Activated gamma-delta T cell treated with anti-CD3 and anti-CD28 coated beads, Interleukin-2, amount 50 U/mL, for 16 hours (primary cell): ENCODE results near the gene GADD45G.

Experiments used
- DNase-seq: peaks from one replicate; pipeline ENCODE4 v3.0.0-alpha.2; 2020; ENCODE audit warnings: low read depth

The GADD45G gene

GRCh38 chr9:89630508-89630907, 25.7 kb downstream of the GADD45G start:
- DNase-seq, result no peak

DNA sequence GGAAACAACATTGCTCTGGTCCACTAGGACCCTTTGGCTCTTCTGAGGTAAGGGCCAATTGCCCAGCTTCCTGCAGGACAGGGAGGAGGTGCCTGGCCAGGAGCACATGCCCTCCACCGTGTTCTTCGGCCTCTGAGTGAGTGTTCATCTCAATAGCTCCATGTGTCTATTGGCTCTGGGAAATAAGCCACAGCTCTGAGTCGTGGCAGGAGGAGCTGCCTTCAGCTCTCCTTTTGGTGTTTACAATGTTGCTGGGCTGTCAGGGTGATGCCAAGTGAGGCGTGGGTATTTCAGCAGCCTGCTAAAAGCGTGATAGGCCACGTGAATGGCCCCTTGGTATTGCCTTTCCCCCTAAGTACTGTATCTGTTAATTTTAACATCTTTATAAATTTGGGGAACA, 26.6 kb downstream of the GADD45G start:
- no peak for DNase-seq

DNA sequence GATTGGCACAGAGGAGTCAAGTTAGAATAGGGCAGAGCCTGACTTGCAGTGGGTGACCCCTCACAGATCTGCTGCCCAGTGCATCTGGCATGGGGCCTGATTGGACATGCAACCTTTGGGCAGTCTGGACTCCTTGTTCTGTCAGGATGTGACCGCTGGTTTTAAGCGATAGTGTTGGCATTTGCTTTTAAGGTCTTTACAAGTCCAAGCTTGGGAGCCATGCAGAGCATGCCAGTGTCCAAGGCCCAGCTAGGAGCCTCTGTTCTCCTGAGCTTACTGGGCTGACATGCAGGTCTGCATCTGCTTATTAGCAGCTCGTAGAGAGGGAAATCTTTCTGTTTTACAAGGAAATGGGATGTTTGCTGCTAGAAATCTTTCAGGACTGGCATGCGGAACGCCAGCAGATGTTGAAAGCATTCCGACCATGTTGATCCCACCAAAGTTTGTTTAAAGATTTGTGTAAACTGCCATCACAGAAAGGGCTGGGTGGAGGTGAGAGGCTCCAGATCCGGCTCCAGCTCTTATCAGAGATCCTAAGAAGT, 27.5 kb downstream of the GADD45G start:
- DNase-seq, result no peak

DNA sequence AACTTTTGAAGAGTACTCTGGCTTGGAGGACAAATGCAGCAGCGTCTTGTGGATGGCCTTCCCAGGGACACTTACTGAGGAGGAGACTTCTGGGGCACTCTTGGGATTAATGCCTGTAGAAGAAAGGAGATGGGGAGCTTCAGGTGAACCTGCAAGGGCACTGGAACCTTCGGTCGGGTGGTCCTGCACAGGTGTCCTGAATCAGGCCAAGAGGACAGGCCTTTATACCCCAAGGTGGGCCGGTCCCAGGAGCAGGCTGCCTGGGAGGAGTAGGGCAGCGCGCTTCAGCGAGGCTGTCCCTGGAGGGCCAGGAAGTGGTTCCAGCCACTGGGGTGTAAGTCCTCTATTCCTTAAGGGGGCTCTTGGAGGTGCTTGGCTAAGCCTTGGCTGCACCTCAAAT, 27.9 kb downstream of the GADD45G start:
- no peak for DNase-seq

DNA sequence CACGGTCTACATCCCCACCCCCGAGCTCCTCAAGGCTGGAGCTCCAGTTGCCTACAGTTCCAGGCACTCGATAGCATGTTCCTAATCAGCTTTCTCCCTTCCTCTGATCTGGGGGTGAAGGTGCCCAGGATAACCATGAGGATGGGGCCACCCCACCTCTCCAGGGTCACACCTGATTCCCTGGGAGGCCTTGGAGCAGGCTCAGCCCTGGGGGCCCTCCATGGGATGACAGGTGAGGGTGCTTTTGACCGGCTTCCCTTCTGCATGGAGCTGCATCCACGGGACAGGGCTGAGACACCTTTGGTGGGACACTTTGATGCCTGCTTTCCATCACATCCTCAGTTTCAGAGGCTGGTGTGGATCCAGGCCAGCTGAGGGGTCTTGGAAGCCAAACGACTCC, 28.6 kb downstream of the GADD45G start:
- no peak for DNase-seq

- DNase-seq, result no peak
These were observed 29.1 kb downstream of the GADD45G start for GRCh38 chr9:89633920-89634319.

DNA sequence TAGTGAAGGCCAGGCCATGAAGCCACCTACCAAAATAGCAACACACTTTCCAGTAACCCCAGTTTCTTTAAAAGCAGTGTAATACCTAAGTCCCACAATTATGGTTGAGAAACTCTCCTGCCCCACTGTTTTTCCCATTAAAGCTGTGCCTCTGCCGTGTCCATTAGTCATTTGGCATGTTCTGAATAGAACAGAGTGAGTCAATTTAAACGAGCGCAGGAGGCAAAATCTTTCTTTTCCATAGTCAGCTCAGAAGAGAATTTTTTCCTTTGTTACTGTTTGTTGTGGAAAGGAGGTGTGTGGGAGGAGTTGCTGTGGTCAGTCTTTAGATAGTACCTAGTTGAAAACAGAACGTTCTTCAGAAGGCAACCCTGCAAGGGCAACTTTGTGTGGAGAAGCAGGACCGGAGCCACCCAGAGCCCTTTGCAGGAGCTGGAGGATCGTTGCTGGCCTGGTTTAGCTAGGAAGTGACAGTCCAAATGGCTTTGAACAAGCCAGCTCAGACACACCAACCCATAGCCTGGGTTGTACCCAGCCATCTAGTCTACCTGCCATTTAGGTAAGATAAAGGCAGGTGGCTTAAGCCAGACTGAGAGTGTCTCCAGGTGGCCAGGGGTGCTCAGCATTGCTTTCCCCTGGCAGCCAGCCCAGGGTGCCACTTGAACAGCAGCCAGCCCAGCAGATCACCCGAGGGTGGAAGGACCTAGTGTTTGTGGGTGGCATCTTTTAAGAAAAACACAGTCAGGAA, 30.4 kb downstream of the GADD45G start:
- no peak for DNase-seq

DNA sequence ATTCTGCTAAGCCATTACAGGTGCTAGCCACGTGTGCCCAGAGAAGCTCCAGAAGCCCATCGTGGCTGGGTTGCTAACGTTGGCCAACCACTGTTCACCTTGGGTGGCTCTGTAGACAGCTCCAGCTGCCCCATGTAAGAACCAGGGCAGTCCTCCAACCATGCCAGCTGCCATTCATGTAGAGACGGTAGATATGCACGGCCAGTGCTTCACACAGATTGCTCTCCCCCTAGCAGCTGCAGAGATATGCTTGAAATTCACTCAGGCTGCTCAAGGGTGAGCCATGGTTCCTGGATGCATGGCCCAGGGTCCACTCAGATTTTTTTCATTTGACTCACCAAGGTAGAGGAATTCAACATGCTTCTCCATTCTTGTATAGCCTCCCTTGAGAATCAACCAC, 31.0 kb downstream of the GADD45G start:
- DNase-seq, result no peak

DNA sequence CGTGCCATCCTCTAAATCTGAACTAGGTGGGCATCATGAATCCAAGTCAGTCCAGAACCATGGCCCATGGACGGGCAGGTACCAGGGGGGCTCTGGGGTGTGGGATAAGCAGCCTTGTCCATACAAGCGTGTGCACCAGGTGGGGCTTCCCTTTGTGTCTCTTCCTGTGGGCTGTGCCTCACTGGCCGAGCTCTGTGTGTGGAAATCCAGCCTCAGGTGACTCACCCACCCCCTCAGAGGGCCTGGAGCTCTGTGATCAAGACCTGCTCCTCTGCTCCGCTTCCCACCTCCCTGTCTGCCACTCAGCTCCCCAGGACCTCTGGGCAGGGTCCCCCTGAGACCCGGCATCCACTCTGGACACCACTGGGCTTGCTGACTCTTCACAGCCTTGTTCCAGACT, 33.0 kb downstream of the GADD45G start:
- no peak for DNase-seq

GRCh38 chr9:89638359-89638758, 33.5 kb downstream of the GADD45G start:
- DNase-seq, result no peak

DNA sequence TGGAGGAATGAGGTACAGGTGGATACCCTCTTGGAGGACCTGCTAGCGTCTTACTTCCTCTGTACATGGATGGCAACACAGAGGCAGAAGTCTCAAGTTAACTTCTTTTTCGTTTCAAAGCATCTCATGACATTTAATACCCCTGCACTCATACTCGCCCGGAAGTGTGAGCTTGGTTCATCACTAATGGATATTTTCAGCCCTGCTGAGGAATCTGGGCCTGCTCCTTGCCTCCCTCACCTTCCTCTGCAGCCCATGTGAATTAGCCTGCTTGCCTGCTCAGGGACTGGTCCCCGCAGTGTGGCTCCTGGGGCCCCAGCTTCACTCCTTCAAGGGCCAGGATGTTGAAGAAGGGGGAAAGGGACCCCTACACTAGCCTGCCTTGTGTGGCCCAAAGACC, 34.1 kb downstream of the GADD45G start:
- DNase-seq, result no peak

DNA sequence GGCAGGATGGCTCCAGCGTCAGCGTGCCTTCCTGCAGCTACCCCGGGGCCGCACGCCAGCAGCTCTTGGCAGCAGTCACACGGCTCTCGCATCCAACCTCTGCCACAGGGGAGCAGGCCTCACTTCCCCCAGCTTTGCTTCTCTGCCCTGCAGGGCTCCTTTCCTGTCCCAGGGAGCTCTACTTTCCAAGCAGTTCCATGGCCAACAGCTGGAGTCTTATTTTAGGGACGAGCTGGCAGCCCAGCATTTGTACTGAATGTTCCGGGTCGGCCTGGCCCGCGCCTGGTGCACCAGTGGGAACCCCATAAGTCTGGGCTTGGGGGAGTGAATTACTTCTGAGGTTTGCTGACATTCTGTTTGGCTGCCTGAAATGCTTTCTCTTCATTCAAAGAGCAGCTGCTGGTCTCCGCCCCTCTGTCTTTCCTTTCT, 34.6 kb downstream of the GADD45G start:
- no peak for DNase-seq

DNA sequence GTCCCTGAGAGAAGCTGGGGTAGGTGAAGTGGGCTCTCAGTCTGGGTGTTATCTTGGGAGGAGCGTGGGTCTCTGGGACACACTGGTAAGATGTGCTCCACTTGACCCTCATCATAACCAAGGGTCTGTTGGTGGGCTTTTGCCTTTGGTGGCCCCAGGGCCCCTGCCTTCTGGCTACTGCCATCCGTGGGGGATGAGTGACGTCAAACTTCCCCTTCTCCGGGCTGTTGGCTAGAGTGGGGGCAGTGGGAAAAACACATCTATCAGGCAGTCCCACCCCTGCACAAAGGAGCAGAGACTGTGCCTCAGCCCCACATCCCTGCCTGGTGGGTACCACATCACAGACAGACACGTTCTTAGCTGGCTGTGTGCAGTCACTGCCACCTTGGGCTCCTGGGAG, 35.1 kb downstream of the GADD45G start:
- no peak for DNase-seq

GRCh38 chr9:89640361-89640760, 35.5 kb downstream of the GADD45G start:
- DNase-seq, result no peak

DNA sequence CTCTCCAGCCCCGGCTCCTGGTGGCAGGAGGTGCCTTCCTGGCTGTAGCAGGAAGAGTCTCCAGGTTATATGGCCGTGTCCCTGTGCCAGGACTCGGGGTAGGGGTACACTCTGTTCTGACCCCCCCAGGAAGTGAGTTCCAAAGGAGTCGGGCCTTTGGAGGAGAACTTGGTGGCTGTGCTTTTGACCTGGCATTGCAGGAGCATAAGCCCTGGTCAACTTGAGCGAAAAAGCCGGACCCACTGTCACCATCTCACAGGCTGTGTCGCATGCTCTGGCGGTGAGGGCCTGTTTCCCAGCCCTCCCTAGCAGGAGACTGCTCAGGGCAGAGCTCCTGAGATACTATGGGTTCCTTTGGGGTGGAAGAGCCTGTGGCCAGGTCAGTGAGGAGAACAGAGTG, 36.0 kb downstream of the GADD45G start:
- no peak for DNase-seq

- DNase-seq, result no peak
These were observed 37.2 kb downstream of the GADD45G start for GRCh38 chr9:89641980-89642379.

DNA sequence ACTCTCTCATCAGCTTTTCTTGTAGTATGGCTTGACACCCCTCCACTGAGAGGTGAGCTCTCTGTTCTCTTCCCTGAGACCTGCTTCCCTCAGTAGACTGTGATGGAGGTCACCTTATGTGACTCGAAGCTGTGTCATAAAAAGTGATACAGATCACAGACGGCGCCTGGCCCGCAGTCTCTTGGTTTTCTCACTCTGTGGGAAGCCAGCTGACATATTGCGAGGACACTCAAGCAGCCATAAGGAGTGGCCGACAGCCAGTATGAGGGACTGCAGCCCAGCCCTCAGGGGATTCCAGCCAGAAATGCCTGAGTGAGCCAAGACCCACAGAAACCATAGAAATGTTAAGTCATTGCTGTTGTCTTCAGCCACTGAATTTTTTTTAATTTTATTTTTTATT, 38.0 kb downstream of the GADD45G start:
- DNase-seq, result no peak

DNA sequence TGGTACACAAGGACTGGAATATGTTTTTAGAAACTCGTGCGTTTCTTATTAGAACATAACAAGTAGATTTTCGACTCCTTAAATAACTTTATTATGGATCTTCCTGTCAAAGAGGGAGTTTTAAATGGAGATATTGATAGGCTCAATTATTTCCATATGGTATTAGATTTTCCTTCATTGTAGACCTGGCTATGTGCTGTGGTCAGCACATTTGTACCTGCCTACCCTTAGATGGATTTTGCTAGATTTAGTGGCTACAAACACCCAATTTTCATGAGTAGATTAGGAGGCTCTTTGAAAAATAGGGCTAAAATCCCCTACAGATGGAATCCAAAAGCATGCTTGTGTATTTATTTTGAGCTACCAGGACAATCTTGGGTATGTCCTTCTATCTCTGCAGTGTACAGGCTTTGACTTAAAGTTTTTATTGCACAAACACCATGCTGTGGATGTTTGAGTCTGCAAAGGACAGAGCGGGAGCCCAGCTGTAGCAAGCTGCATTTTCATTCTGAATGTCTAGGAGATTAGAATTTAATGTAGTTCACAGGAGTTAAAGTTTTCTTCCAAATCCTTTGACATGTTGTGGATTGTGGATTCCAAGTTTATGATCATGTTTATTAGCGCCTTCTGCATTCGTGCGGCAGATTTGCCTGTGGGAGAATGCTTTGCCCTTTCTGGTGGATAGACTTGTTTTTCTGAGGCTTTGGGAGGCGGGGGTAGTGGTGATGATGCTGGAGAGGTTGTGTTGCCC, 41.6 kb downstream of the GADD45G start:
- no peak for DNase-seq

DNA sequence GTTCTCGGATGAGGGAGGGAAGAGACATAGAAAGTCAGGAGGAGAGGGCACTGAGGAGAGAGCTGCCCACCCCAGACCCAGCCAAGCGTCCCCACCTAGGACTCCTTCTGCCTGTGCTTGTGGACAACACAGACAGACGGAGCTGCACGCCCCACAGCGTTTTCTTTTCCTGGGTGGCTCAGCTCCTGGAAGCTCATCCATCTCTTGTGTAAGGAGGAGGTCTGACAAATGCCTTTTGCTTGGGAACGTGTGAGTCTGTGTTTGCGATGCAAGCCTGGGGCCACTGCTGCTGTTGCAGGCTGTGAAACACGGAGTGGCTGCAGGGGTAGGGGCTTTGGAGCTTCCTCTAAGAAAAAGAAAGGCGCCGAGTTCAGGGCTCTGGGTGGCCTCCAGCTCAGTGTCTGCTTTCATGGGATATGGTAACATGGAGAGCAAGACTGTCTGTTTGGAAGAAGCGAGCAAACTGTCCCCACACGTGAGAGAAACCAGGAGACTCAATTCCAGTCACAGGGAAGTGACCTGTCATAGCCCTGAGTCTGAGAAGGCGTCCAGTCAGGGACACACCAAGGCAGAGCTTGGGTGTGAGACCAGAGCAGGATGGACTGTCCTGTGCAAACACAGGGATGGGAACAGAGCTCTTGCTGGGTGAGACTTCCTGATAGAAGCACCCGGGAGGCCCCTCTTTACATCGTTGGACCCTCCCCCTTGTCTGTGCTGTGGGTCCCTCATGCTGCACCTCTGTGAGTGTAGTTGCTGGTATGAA, 42.7 kb downstream of the GADD45G start:
- DNase-seq, result no peak

DNA sequence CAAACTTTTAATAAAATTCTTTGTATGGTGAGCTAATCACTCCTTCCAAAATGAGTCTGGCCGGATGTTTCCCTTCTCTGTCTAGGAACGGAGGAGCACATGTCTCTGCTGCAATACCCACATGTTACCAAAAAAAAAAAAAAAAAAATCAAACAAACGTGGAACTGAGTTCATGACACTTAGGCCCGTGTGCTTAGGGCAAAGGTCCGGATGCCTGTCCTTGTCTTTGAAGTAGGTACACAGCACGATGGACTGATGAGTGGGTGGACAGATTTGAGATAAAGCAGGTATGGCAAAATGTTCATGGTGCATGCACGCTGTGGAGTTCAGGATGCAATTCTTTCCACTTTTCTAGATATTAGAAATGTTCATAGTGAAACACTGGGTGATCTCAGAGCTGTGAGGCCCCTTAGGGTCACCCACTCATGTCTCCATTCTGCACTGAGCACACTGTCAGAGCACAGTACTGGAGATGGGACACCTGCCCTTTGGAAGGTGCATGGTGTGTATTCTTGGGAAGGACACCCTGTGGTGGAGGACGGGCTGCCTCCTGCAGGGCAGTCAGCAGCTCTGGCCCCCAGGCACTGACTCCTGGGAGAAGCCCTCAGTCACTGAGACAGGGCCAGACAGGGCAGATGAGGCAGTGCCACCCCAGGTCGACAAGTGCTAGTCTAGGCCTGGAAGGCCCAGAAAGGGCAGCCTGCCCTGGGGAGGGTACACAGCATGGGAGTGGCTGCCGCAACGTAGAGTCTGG, 43.6 kb downstream of the GADD45G start:
- no peak for DNase-seq

DNA sequence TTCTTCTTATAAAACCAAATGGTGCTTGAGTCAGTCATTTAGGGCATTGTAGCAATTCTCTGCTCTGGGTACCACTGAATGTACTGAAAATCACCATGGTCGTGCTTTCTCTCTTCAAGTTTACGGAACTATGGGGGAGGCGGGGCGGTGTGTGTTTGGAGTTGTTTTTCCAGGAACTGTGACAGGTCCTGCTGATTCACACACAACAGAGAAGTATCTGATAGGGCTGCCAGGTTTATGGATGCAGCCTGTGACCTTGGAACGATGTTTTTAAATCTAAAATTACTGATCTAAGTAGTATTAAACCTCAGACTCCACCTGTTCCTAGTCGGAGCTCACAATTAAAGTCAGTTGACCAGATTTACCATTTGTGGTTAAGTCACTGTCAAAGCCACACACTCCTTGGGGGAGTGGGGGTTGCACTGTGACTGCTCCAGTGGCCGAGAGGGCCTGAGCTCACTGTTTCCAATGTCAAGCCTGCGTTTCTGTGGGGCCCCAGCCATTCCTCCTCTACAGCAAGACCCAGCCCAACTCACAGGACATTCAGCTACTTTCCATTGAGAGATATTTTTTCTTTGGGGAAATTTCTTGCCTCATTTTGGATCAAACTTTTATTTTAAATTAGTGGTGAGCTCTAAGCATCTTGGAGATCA, 44.4 kb downstream of the GADD45G start:
- no peak for DNase-seq
